A673 (cell line): ENCODE measurements around the gene LPP.

Experiments
- CTCF ChIP-seq: fragments of 300-800, 200-600 bp; sonication (generic); conservative IDR thresholded peaks from 2 replicates; pipeline ENCODE4 v1.5.1; 2017; ENCODE audit warnings: low read depth, mild to moderate bottlenecking, antibody characterized with exemption, low read length, moderate library complexity, mixed read lengths
- EZH2 ChIP-seq: fragments of 200-600 bp; sonication (generic); IDR thresholded peaks from 2 replicates; pipeline ENCODE4 v1.6.1; 2017; ENCODE audit warnings: borderline replicate concordance, low read depth, mild to moderate bottlenecking, mixed read lengths, antibody characterized with exemption, low read length; ENCODE audit not compliant: poor library complexity, severe bottlenecking

- TF ChIP-seq CTCF: no peak
- no peak for TF ChIP-seq EZH2
These were observed 244.1 kb downstream of the LPP start for GRCh38 chr3:188397766-188398705.
